ENCODE measurements around the gene CNPY2. TPM values are rescaled to one million over a fixed set of nuclear protein-coding genes. Genes with fewer than 3 reads are reported as not detected.
"Not testable (repeated sequence)": the region's sequence is repeated elsewhere in the genome, so short reads cannot be mapped to it uniquely, and the experiment has no call there.

The CNPY2 gene
- total RNA-seq, 1 donor from 2014 or later: 65.6 TPM

DNA sequence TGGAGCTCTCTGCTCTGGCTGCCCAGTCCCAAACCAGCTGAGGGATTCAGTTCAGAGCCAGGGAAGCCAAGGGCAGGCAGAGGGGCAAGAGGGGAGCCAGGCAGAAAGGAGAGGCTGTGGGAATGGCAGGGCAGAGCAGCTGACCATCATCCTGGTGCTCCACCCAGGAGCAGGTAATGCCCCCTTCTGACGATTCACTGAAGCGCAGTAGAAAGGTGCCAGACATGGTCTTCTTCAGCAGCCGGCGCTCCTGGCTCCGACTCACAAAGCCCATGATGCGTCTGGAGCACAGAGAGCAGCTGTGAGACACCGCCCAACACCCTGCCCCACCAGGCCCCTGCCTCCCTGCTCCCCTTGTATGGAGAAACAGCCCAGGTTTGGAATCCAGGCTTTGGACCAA is 30.9 kb upstream of the CNPY2 start:
- Histone ChIP-seq H3K4me3 (no peak overlapping the region), H3K36me3 (peaks cover 6 to 90% of the 10 kb centered on the region in 2 donors), H3K27ac (no peak overlapping the region), H3K9me3 (no peaks in the 10 kb centered on the region), H3K4me1 (no peaks in the 10 kb centered on the region), H3K27me3 (no peaks in the 10 kb centered on the region)
- DNase-seq (ENCODE audit: extremely low spot score in 2 of 2): no peak
- intact Hi-C loops (cut with DNase I): no loop called here
- TF ChIP-seq, protein P1, sequence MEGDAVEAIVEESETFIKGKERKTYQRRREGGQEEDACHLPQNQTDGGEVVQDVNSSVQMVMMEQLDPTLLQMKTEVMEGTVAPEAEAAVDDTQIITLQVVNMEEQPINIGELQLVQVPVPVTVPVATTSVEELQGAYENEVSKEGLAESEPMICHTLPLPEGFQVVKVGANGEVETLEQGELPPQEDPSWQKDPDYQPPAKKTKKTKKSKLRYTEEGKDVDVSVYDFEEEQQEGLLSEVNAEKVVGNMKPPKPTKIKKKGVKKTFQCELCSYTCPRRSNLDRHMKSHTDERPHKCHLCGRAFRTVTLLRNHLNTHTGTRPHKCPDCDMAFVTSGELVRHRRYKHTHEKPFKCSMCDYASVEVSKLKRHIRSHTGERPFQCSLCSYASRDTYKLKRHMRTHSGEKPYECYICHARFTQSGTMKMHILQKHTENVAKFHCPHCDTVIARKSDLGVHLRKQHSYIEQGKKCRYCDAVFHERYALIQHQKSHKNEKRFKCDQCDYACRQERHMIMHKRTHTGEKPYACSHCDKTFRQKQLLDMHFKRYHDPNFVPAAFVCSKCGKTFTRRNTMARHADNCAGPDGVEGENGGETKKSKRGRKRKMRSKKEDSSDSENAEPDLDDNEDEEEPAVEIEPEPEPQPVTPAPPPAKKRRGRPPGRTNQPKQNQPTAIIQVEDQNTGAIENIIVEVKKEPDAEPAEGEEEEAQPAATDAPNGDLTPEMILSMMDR (IDR thresholded peaks at IDR 0.05): no peak
- no peak for TF ChIP-seq POLR2AphosphoS5 (IDR thresholded peaks at IDR 0.05; ENCODE audit: insufficient read depth in 1 of 2, low read depth in 1 of 2)
- TF ChIP-seq POLR2A (IDR thresholded peaks at IDR 0.05): no peak

DNA sequence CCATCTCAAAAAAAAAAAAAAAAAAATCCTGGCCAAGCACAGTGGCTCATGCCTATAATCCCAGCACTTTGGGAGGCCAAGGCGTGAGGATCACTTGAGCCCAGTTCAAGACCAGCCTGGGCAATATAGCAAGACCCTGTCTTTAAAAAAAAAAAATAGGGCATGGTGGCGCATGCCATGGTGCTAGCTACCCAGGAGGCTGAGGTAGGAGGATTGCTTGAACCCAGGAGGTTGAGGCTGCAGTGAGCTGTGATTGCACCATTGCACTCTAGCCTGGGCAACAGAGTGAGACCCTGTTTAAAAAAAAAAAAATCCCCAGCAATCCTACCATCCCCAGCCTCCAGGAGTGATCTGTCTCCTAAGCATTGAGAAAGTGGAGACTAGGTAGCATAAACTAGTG is 26.5 kb upstream of the CNPY2 start:
- H3K4me3 ChIP-seq; H3K4me1 ChIP-seq; DNase-seq (ENCODE audit: extremely low spot score in 2 of 2); intact Hi-C loops (cut with DNase I); H3K27me3 ChIP-seq; H3K27ac ChIP-seq; H3K9me3 ChIP-seq: not testable (repeated sequence)
- peaks cover 0 to 48% of the 10 kb centered on the region in 2 donors for H3K36me3 ChIP-seq

DNA sequence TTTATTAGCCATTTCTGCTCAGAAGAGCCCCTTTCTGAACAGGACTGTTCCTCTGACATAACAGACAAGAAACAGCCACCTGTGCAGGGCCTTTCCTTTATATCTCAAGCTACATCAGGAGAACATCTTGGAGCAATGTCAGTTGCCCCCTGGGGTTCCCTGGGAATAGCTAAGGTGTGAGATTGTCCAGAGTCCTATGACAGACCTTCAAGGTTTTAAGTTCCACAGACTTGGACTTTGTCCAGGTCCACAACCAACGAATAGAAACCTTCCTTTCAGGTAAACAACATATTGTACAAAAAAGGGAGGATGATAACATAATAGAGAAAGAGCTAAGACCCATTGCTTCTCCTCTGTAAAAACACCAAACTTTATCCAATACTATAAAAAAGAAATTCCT is 25.8 kb upstream of the CNPY2 start:
- H3K27me3 ChIP-seq: no peaks in the 10 kb centered on the region
- H3K36me3 ChIP-seq: peaks cover 0 to 42% of the 10 kb centered on the region in 2 donors
- H3K4me1 ChIP-seq: no peaks in the 10 kb centered on the region
- H3K4me3 ChIP-seq: no peak overlapping the region
- H3K9me3 ChIP-seq: no peaks in the 10 kb centered on the region
- no peak overlapping the region for H3K27ac ChIP-seq
- TF ChIP-seq, protein P1 (IDR thresholded peaks at IDR 0.05): no peak
- TF ChIP-seq POLR2A (IDR thresholded peaks at IDR 0.05) (no peak), POLR2AphosphoS5 (IDR thresholded peaks at IDR 0.05; ENCODE audit: insufficient read depth in 1 of 2, low read depth in 1 of 2) (no peak)
- intact Hi-C loops (cut with DNase I): no loop called here
- no peak for DNase-seq (ENCODE audit: extremely low spot score in 2 of 2)

DNA sequence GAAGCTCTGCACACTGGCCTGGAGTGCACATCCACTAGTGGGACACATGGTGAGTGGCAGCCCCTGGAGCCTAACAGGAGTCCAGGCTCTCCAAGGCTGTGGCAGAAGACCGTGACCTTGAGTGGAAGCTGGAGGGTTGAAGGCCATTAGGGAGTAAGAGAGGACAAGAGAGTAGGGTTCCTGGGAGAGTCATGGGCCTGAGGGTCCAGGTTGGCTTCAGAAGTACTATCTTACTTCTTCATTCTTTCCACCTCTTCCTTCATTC is 23.3 kb upstream of the CNPY2 start:
- H3K36me3 ChIP-seq: peaks cover 0 to 22% of the 10 kb centered on the region in 2 donors
- intact Hi-C loops (cut with DNase I): no loop called here
- H3K9me3 ChIP-seq: no peaks in the 10 kb centered on the region
- H3K4me3 ChIP-seq: no peak overlapping the region
- no peak for DNase-seq (ENCODE audit: extremely low spot score in 2 of 2)
- no peaks in the 10 kb centered on the region for H3K27me3 ChIP-seq
- H3K27ac ChIP-seq: no peak overlapping the region
- TF ChIP-seq POLR2A (IDR thresholded peaks at IDR 0.05): no peak
- TF ChIP-seq, protein P1 (IDR thresholded peaks at IDR 0.05): no peak
- no peak for TF ChIP-seq POLR2AphosphoS5 (IDR thresholded peaks at IDR 0.05; ENCODE audit: insufficient read depth in 1 of 2, low read depth in 1 of 2)
- H3K4me1 ChIP-seq: peaks cover 6% of the 10 kb centered on the region

DNA sequence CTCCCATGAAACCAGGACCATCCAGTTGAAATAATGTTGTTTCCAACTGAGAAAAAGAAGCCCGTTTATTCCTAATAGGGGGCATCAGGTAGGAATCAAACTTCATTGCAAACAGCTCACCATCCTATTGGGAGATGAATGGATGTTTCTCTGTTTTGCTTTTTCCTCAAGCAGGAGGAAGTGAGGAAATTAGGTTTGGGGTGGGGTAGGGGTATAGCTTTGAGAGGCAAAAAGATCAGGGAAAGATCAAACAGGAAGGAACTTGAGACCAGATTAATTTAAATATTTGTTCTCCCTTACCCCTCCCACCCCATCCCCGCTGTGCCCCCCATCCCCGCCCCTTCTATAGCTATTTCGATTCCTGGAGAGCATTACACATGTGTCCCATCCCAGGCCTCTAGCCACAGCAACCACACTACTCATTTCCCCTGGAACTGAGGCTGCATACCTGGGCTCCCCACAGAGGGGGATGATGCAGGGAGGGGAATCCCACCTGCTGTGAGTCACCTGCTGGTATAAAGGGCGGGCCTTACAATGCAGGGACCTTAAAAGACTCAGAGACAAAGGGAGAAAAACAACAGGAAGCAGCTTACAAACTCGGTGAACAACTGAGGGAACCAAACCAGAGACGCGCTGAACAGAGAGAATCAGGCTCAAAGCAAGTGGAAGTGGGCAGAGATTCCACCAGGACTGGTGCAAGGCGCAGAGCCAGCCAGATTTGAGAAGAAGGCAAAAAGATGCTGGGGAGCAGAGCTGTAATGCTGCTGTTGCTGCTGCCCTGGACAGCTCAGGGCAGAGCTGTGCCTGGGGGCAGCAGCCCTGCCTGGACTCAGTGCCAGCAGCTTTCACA is 22.7 kb upstream of the CNPY2 start, which contains the start of gene IL23A:
TSS of gene IL23A (plus strand) at position 577 of the 850 bp plus-strand sequence. CDS start at position 738, 161 bp downstream.
- H3K9me3 ChIP-seq: no peaks in the 10 kb centered on the region
- H3K4me3 ChIP-seq: no peak within 1 kb of the TSS
- H3K4me1 ChIP-seq: peaks cover 6% of the 10 kb centered on the region
- TF ChIP-seq, protein P1 (IDR thresholded peaks at IDR 0.05): no peak
- TF ChIP-seq POLR2AphosphoS5 (IDR thresholded peaks at IDR 0.05; ENCODE audit: insufficient read depth in 1 of 2, low read depth in 1 of 2) (no peak), POLR2A (IDR thresholded peaks at IDR 0.05) (no peak)
- peaks cover 0 to 18% of the 10 kb centered on the region in 2 donors for H3K36me3 ChIP-seq
- H3K27ac ChIP-seq: no peak within 1 kb of the TSS
- intact Hi-C loops (cut with DNase I): no loop called here
- H3K27me3 ChIP-seq: no peaks in the 10 kb centered on the region
- no peak for DNase-seq (ENCODE audit: extremely low spot score in 2 of 2)
